ENCODE data around the gene EPGN.

The EPGN gene

DNA sequence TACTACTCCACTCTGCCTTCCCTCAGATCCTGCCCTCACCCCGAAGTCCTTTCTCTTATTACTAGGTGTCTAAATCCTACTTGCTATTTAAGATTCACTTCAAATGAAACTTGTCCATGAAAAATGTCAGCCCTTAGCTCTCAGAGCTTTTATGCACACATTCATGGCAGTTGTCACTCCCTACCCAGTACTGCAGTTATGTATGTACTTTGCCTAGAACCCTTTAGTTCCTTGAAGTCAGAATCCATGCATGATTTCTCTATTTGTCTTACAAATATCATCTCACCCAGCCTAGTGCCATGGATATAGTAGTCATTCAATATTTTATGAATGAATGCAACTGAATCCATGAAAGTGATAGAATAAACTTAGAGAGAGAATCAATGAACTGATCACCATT lies 3.3 kb upstream of the EPGN start:
- Histone ChIP-seq H3K4me3 (no peak overlapping the region), H3K27ac (no peak overlapping the region)

DNA sequence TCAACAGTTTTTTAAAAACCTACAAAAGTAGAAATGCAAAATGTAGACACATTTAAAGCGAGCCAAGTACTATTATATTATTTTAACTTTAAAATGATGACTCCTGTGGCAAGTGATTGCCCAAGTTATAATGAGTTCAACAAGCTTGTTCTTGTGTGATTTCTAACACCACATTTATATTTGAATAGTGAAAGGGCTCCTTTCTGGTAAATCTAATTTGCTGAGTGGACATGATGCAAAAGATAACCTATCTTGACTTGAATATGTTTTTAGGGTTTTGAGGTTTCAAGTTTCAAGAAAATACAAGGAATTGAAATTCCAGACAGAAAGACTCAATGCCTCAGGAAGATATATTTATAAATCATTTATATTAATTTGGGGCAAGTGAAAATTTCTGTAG lies 1.1 kb upstream of the EPGN start:
- Histone ChIP-seq H3K27ac (no peak overlapping the region), H3K4me3 (no peak overlapping the region)

DNA sequence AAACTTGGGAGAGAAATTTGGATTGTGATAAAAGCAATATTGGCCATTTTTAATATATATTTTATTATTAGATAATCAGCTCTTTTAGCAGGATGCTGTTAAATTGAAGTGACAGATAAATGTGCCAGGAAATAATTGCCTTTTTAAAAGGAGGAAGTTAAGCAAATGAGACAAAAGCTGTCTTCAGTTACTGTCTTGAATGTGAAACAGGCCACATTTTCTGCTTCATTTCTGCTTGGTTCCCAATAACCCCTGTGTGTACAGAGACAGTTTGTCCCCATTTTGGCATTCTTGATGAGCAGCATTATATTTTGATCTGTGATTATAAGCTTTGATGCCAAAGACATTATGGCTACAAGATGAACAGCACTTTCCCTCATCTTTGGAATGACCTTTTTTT lies 953 bp downstream of the EPGN start:
- no peak overlapping the region for H3K4me3 ChIP-seq
- no peak overlapping the region for H3K27ac ChIP-seq

DNA sequence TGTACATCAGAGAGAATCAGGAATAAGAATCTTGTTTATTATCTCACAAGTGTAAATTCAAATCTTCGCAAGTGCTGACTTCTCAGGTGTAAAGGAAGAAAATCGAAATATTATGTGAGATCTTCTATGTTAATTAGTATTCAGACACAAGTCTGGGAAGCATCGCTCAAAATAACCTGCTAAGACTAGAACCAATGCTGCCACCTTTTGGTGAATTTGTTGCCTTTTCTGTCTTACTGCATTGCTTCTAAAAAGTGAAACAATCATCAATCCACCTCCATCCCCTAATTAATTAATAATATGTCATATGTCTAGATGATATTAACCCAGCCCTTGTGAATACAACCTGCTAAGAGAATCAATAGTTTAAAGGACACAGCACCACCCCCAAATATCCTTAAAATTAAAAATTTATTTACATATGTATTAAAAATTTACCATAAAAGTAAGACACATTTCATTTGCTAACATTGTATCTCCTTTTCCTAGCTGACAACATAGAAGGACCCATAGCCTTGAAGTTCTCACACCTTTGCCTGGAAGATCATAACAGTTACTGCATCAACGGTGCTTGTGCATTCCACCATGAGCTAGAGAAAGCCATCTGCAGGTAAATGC lies 3.5 kb downstream of the EPGN start:
- H3K27ac ChIP-seq, result no peak overlapping the region
- H3K4me3 ChIP-seq, result no peak overlapping the region

DNA sequence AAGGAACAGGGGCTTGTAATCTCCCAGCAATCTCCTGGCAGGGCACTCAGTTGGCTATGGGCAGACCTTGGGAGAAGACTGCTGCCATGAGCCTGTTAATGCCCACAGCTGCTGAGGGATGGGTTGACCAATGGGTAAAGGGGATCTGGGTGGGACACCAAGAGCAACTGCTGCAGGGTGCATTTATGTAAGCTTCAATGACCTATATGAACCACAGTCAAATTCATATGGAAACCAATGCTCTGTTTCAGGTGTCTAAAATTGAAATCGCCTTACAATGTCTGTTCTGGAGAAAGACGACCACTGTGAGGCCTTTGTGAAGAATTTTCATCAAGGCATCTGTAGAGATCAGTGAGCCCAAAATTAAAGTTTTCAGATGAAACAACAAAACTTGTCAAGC lies 6.1 kb downstream of the EPGN start:
- Histone ChIP-seq H3K4me3 (no peak overlapping the region), H3K27ac (no peak overlapping the region)

DNA sequence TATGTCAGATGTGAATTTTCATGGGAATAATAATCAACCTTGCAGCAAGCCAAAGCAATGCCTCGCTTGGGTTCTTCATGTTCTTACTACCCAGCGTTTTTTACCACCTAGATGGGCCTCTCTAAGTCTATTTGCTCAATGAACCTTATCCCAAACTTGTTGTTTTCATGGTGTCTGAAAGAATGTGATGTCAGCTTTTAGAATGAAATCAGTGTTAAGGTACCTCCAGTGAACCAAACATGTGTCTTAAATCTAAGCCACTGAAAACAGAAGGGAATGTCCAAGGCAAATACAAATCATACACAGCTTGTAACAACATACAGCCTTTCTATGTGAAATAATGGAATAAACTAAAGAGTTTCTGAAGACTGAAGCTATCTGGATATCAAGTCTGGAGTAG lies 6.7 kb downstream of the EPGN start:
- H3K27ac ChIP-seq, result no peak overlapping the region
- H3K4me3 ChIP-seq, result no peak overlapping the region

DNA sequence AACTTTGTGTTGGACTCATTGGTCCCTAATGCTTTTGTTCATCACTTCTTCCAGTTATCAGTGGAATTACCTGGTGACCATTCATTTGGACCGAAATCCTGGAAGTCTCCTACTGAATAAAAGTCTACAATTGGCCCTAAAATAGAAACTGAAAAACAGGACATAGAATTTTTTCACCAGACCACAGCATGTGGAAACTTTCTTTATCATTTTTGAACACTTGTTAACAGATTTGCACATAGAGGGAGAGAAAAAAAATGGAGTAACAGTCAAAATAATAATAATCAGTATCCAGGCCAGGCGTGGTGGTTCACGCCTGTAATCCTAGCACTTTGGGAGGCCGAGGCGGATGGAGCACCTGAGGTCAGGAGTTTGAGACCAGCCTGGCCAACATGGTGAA lies 7.1 kb downstream of the EPGN start:
- Histone ChIP-seq H3K27ac (no peak overlapping the region), H3K4me3 (no peak overlapping the region)

DNA sequence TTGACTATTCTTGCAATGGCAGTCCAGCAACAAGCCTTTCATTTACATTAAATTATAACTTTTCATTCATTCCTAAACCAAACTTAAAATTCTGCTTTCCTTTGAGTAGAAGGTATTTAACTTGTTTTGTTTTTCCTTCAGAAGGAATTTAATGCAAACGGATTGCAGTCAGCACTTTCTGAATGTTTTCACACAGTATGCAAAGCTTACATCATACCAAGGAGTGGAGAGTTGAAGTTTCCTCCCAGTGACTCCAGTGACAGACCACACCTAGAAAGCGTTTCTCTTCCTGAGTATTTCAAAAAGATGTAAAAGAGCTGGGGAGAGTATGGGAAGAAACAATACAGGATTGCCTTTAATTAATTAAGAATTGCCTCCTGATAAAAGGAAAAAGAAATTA lies 8.1 kb downstream of the EPGN start:
- H3K4me3 ChIP-seq, result no peak overlapping the region

DNA sequence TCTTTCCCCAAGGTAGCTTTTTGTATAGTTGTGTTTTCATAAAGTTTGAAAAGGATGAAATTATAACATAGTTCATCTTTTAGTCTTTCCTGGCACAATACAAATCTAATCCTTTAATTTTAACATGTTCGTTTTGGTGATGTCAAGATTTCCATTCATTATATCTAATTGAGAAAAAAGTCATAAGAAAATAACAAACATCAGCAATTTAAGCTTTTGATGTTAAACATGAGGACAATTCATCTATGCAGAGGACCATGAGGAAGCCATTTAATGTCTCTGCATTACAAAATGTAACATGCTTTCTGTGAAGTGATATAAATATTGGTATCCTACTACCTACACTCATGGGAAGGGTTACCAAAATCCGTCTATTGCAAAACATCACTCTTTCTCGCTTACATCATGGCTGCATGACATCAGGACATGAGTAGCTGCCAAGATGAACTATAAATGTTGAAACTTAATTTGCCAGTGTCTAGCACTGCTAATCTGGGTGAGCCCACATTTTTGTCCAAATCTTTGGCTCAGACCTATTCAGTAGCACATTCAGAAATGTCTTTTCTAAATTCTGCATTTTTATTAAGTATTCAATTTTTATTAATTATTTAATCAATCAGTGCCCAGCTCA lies 9.5 kb downstream of the EPGN start:
- Histone ChIP-seq H3K4me3 (no peak overlapping the region), H3K27ac (no peak overlapping the region)

More for the DNA sequence above, 8.1 kb downstream of the EPGN start:
- no peak overlapping the region for H3K27ac ChIP-seq

DNA sequence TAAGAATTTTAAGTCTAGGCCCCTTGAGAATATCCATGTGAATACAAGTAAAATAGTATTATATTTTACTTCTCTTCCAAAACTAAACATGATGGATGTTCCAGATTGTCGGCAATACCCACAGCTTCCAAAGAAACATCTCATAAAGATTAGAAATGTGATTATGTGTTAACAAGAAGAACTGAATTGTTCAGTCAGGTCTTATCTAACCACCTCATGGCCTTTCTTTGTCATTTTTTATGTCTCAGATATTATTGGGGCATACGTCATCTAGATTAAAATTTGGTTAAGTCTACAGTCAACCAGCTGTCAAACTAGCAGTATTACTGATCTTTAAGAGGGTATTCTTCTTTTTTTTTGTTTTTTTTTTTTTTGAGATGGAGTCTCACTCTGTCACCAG lies 10.0 kb downstream of the EPGN start:
- Histone ChIP-seq H3K4me3 (no peak overlapping the region), H3K27ac (no peak overlapping the region)

DNA sequence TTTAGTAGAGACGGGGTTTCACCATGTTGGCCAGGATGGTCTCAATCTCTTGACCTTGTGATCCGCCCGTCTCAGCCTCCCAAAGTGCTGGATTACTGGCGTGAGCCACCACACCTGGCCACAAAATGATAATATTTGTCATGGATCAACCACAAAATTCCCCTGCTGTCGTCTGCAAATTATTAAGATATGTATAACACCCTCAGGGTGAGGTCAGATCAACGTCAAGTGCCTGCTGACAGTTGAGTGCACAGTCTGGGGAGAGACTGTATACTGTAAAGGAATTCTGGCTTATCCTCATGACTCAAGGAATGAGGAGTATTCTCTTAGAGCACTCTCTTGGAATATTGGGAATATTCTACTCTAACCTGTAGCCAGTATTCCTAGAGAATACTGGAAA lies 11.2 kb downstream of the EPGN start:
- Histone ChIP-seq H3K4me3 (no peak overlapping the region), H3K27ac (no peak overlapping the region)

DNA sequence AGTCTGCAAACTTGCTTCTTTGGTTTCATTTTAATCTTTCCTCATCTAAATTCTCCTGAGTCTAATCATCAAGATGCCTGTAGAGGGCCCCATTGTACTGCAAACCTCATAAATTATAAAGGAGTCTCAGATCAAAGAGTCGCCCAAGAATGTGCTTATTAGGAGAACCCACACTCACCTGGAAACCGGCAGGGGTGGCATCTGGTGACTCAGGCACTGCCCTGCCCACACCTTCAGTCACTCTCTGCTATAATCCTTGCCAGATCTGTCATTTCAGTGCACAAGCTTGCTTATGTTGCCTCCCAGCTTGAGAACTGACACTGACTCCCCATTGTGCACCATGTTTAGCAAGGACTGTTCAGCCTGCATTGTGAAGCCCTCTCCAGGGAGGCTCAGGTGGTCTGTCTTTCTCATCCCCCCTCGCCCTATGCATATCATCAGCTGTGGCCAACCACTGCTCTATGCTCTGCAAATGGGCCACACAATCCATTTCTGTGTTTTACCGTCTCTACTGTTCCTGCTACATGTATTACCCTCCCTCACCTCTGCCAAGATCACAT lies 12.4 kb downstream of the EPGN start:
- H3K4me3 ChIP-seq, result no peak overlapping the region
- no peak overlapping the region for H3K27ac ChIP-seq

DNA sequence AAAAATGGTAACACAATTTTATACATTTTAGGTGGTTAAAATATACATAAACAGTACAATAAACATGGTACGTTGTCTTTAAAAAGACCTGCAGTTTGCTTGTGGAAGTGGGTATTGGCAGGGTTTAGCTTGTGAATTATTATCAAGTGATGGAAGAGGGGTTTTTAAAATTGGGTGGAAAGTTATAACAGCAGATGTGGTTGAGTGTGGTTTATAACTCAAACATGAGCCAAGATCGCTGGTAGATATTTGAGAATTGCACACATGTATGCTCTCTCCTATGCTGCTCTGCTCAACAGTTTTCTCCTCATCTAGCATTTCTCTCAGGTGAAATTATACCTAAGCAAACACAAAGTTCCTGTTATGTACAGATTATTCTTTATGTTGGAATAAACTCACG lies 14.0 kb downstream of the EPGN start:
- Histone ChIP-seq H3K27ac (no peak overlapping the region), H3K4me3 (no peak overlapping the region)

DNA sequence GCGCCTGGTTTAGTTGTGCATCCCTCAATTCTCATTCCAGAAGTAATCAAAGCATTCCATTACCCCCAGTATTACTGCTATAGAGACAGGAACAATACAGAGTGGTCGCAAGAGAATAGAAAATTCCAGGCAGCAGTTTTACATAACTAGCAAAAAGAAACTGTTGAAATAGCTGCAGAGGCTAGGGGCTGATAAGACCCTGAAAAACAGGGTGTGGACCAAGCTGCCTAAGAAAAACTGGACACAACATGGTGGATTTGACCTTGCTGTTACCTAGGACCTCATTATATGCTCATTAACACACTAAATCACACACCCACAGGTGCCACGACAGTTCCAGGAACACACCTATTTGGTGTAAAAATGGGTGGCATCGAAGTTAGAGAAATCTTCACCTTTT lies 15.4 kb downstream of the EPGN start:
- H3K27ac ChIP-seq, result no peak overlapping the region
- H3K4me3 ChIP-seq, result no peak overlapping the region

DNA sequence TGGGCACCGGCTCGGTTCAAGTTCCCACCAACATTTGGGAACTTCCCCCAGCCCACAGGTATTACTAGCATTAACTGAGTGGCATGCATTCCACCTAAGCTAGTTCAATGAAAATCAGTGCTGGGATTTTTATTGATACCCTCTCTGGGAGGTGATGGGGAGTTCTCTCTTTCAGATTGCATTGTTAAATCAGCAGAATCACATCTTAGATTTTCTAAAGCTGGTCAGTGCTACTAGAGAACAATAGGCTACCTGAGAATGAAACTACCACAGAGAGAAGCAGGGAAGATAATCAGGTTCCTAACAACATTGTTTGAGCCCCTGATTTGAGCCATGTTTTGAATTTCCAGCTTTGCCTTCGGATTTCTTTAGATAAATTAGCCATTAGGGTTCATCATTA lies 16.0 kb downstream of the EPGN start:
- H3K4me3 ChIP-seq, result no peak overlapping the region
- H3K27ac ChIP-seq, result no peak overlapping the region

DNA sequence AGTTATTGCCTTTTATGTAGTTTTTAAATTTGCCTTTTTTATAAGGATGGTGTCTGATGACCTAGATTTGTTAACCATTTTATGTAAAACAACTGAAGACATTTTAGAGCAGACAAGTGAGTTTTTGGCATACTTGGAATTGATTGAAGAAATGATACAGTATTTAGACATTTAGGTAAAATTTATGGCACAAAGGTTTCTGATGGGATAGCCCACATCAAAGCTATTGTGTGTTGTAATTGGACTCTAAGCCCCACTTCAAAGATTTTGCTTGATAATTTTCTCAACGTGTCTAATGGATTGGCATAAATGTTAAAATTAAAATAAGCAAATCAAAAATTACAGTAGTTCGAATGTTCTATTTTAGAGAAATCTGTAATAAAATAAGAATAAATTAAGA lies 17.6 kb downstream of the EPGN start:
- H3K27ac ChIP-seq, result no peak overlapping the region

DNA sequence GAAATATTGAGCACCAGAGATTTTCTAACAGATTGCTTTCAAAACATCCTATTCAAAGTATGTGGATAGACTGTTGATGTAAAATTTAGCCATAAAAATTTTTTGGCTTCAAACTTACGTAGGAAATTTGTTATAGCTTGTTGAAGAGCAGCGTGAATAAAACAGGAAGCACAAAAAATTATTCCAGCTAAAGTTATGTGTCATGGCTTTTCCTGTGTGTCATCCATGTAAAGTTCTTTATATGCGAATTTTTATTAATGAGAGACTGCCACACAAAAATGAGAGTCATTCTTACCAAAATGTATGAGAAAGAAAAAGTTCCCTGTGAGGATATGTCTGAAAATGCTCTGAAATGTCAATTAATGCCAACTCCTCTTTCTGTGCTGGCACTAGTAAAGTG lies 19.5 kb downstream of the EPGN start:
- H3K27ac ChIP-seq, result no peak overlapping the region

More for the DNA sequence above, 17.6 kb downstream of the EPGN start:
- H3K4me3 ChIP-seq, result no peak overlapping the region

DNA sequence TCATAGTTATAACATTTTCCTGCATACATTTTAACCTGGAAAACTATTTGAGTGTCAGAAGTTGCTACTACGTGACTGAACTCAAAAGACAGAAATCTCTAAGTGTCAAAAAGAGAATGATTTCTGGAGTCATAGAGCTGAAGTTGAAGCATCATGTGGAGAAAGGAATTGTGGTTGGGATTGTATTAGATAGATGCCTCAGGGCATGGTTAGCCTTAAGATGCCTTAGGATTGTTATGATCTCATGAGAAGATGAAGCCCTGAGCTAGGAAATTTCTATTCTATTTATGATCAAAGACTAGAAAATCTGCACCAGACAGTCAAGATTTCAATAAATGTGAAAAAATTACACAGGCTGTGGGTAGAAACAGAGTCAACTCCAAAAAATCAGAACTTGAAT lies 20.2 kb downstream of the EPGN start:
- Histone ChIP-seq H3K4me3 (no peak overlapping the region), H3K27ac (no peak overlapping the region)

More for the DNA sequence above, 19.5 kb downstream of the EPGN start:
- H3K4me3 ChIP-seq, result no peak overlapping the region

DNA sequence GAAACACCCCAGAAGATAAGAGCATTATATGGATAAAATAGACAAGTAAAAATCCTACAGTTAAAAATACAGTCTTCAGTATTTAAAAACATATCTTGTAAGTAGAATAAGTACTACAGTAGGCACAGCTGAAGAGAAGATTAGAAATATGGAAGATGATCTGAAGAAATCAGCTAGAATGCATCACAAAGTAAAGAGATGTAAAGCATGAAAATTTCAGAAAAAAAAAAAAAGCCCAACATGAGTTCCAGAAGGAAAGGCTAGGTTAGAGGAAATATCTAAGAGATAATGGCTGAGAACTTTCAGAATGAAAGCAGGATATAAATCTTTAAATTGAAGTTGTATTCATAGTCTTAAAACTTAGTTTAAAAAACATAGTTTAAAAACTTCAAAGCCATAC lies 21.0 kb downstream of the EPGN start:
- Histone ChIP-seq H3K4me3 (no peak overlapping the region), H3K27ac (no peak overlapping the region)

DNA sequence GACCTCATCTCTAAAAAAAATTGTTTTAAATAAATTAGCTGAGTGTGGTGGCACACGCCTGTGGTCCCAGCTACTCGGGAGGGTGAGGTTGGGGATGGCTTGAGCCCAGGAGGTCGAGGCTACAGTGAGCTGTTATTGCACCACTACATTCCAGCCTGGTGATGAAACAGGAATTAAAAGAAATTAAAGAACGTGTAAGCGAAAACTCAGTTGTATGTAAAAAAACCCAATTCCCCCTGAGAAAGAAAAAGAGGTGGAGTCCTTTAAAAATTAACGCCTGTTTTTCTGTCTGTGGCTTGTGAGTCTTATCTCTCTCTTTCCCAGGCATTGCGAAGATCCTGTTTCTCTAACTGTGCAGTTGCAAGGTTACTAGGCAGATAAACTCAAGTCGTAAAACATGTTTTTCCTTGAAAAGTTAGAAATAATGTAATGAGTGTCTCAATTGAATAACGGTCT lies 22.1 kb downstream of the EPGN start:
- Histone ChIP-seq H3K4me3 (no peak overlapping the region), H3K27ac (no peak overlapping the region)

DNA sequence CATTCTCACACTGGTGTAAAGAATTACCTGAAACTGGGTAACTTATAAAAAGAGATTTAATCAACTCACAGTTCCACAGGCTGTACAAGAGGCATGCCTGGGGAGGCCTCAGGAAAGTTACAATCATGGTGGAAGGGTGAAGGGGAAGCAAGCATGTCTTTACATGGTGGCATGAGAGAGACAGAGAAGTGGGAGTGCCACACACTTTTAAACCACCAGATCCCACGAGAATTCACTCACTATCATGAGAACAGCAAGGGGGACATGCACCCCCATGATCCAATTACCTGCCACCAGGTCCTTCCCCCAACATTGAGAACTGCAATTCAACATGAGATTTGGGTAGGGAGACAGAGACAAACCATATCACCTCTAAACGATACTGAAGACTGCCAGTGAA lies 23.0 kb downstream of the EPGN start:
- no peak overlapping the region for H3K27ac ChIP-seq
- H3K4me3 ChIP-seq, result no peak overlapping the region

DNA sequence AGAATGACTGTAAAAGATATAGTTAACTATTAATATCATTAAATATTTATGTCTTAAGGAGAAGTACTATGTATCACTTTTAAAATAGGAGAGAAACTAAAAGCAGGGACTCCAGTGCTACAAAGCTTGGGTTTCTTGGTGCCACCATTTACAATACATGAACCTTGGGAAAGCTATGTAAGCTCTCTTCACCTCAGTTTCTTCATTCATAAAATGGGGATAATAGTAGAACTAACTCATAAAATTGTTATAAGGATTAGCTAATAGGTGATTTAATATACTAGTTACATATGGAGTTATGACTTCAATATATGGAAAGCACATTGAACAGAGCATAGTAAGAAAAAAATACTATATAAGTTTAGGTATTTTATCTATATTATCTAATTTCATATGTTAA lies 23.7 kb downstream of the EPGN start:
- Histone ChIP-seq H3K27ac (no peak overlapping the region), H3K4me3 (no peak overlapping the region)

Measured in skin epidermis (tissue), 12 donors.